HCT116 (cell line): ENCODE measurements around the gene TMEM135. TPM values are rescaled to one million over a fixed set of nuclear protein-coding genes. Genes with fewer than 3 reads are reported as not detected.

ENCODE experiments used
- ATAC-seq: fragments of 200-7000 bp; cut with Tn5 transposase; 2 replicates; pipeline ENCODE4 v1.9.1; 2020; ENCODE audit warnings: mild to moderate bottlenecking, moderate library complexity
- BruUV-seq: library from RNA; stranded (reverse); fragments of 400-500 nt; replicated peaks from 2 replicates; lab custom pipeline; 2021; lab: Mats Ljungman, UMichigan
- CTCF ChIA-PET: fragments of 300-600 bp; sonication (Branson Sonifier 250); formaldehyde crosslinking; loops from one replicate; lab custom pipeline; 2021; ENCODE audit warnings: antibody characterized with exemption; lab: Charles Lee
- POLR2A ChIA-PET: fragments of 300-600, 350-600 bp; sonication (Branson Sonifier 250); formaldehyde crosslinking; loops from one replicate; lab custom pipeline; 2021; ENCODE audit warnings: antibody characterized with exemption; lab: Charles Lee
- RAD21 ChIA-PET, 2 experiments: fragments of 300-600 bp; sonication (Branson Sonifier 250); formaldehyde crosslinking; loops; one replicate each; lab custom pipeline; 2023; ENCODE audit warnings: low total read pairs in 2 of 2; ENCODE audit not compliant: uncharacterized antibody in 2 of 2, unreplicated experiment in 2 of 2, low non-redundant PET in 1 of 2; lab: Charles Lee
- DNase-seq: peaks from one replicate; pipeline ENCODE4 v3.0.0-alpha.2; 2010; ENCODE audit warnings: low read depth, low spot score
- H2AFZ ChIP-seq: fragments of 200-600 bp; shearing (Covaris generic), sonication (generic); 2 replicates; pipeline ENCODE4 v1.6.1; 2017; ENCODE audit warnings: low read depth, mixed run types, mixed read lengths, antibody characterized with exemption, low read length; ENCODE audit not compliant: poor library complexity, severe bottlenecking
- H3K27ac ChIP-seq: 2 replicates; pipeline ENCODE4 v1.5.1; 2012; ENCODE audit warnings: low read depth, low read length
- H3K27me3 ChIP-seq: fragments of 200-600 bp; sonication (generic); 2 replicates; pipeline ENCODE4 v1.6.1; 2016; ENCODE audit warnings: mixed run types, low read length, mixed read lengths; ENCODE audit not compliant: insufficient read depth
- H3K36me3 ChIP-seq, 2 experiments: fragments of 200-500 bp in 1 of 2; fragments of 200-600 bp in 1 of 2; sonication (Bioruptor generic) in 1 of 2; sonication (generic) in 1 of 2; 2 replicates each; pipeline versions ENCODE4 v1.5.1 to v1.6.1; 2014 to 2016; ENCODE audit warnings: low read length in 2 of 2, inconsistent platforms in 1 of 2, mixed read lengths in 1 of 2, mixed run types in 1 of 2; ENCODE audit not compliant: insufficient read depth in 2 of 2, control insufficient read depth in 1 of 2
- H3K4me1 ChIP-seq, 2 experiments: fragments of 200-600 bp in 1 of 2; sonication (generic) in 1 of 2; 2 replicates each; pipeline versions ENCODE4 v1.5.1 to v1.6.1; 2012 to 2017; ENCODE audit warnings: low read length in 2 of 2, inconsistent platforms in 1 of 2, mild to moderate bottlenecking in 1 of 2, mixed read lengths in 1 of 2, mixed run types in 1 of 2, moderate library complexity in 1 of 2; ENCODE audit not compliant: insufficient read depth in 2 of 2, control insufficient read depth in 1 of 2
- H3K4me2 ChIP-seq: fragments of 200-600 bp; sonication (generic); 2 replicates; pipeline ENCODE4 v1.6.1; 2017; ENCODE audit warnings: mixed run types, low read length, mixed read lengths
- H3K4me3 ChIP-seq, 2 experiments: fragments of 200-600 bp in 1 of 2; sonication (generic) in 1 of 2; replicated peaks in 1 of 2; 2 replicates each; pipeline ENCODE4 v1.5.1; 2011 to 2016; ENCODE audit warnings: low read length in 2 of 2, control low read depth in 1 of 2, low read depth in 1 of 2, mild to moderate bottlenecking in 1 of 2, mixed read lengths in 1 of 2, mixed run types in 1 of 2
- H3K79me2 ChIP-seq: fragments of 200-600 bp; sonication (generic); 2 replicates; pipeline ENCODE4 v1.6.1; 2017; ENCODE audit warnings: mild to moderate bottlenecking, mixed run types, low read length, moderate library complexity, mixed read lengths; ENCODE audit not compliant: insufficient read depth
- H3K9ac ChIP-seq: fragments of 200-600 bp; sonication (generic); 2 replicates; pipeline ENCODE4 v1.6.1; 2016; ENCODE audit warnings: low read length, mixed read lengths
- H3K9me2 ChIP-seq: fragments of 200-600 bp; sonication (generic), shearing (Covaris generic); 2 replicates; pipeline ENCODE4 v1.6.1; 2017; ENCODE audit warnings: mixed run types, mild to moderate bottlenecking, moderate library complexity; ENCODE audit not compliant: insufficient read depth
- H3K9me3 ChIP-seq, 2 experiments: fragments of 200-500 bp in 1 of 2; fragments of 200-600 bp in 1 of 2; sonication (Bioruptor generic) in 1 of 2; sonication (generic) in 1 of 2; 2 replicates each; pipeline ENCODE4 v1.6.1; 2014 to 2017; ENCODE audit warnings: low read length in 2 of 2, mixed read lengths in 2 of 2, inconsistent platforms in 1 of 2, low read depth in 1 of 2, mild to moderate bottlenecking in 1 of 2, mixed run types in 1 of 2, moderate library complexity in 1 of 2; ENCODE audit not compliant: control insufficient read depth in 1 of 2, insufficient read depth in 1 of 2
- H4K20me1 ChIP-seq: fragments of 200-600 bp; sonication (generic), shearing (Covaris generic); 2 replicates; pipeline ENCODE4 v1.6.1; 2017; ENCODE audit warnings: mixed run types, mild to moderate bottlenecking, moderate library complexity; ENCODE audit not compliant: insufficient read depth
- CEBPB ChIP-seq: IDR thresholded peaks from 2 replicates; pipeline ENCODE4 v1.6.1; 2012; ENCODE audit warnings: low read depth
- CTCF ChIP-seq, 3 experiments: fragments of 200-600 bp in 1 of 3; sonication (generic) in 1 of 3; IDR thresholded peaks in 2 of 3; conservative IDR thresholded peaks in 1 of 3; 2 replicates each; pipeline ENCODE4 v1.5.1; 2012 to 2017; ENCODE audit warnings: low read depth in 2 of 3, low read length in 2 of 3, antibody characterized with exemption in 1 of 3, borderline replicate concordance in 1 of 3, control low read depth in 1 of 3, mild to moderate bottlenecking in 1 of 3, mixed read lengths in 1 of 3, mixed run types in 1 of 3, moderate library complexity in 1 of 3; ENCODE audit not compliant: insufficient read depth in 1 of 3
- EGR1 ChIP-seq: IDR thresholded peaks from 2 replicates; pipeline ENCODE4 v1.6.1; 2012; ENCODE audit warnings: low read depth
- ELF1 ChIP-seq: IDR thresholded peaks from 2 replicates; pipeline ENCODE4 v1.6.1; 2012; ENCODE audit warnings: low read depth, borderline replicate concordance
- FOSL1 ChIP-seq: IDR thresholded peaks from 2 replicates; pipeline ENCODE4 v1.6.1; 2012; ENCODE audit warnings: low read depth
- JUND ChIP-seq: IDR thresholded peaks from 2 replicates; pipeline ENCODE4 v1.6.1; 2012
- MAX ChIP-seq: IDR thresholded peaks from 2 replicates; pipeline ENCODE4 v1.6.1; 2012
- POLR2A ChIP-seq: IDR thresholded peaks from 2 replicates; pipeline ENCODE4 v1.7.0; 2011; ENCODE audit warnings: borderline replicate concordance; ENCODE audit not compliant: insufficient read depth, insufficient read length; ENCODE audit errors: extremely low read depth
- POLR2AphosphoS5 ChIP-seq: IDR thresholded peaks from 2 replicates; pipeline ENCODE4 v1.6.1; 2011; ENCODE audit warnings: mild to moderate bottlenecking, low read depth, low read length, moderate library complexity
- RAD21 ChIP-seq: IDR thresholded peaks from 2 replicates; pipeline ENCODE4 v1.6.1; 2012; ENCODE audit warnings: low read depth, mild to moderate bottlenecking
- REST ChIP-seq: IDR thresholded peaks from 2 replicates; pipeline ENCODE4 v1.6.1; 2012; ENCODE audit warnings: low read depth
- SIN3A ChIP-seq: IDR thresholded peaks from 2 replicates; pipeline ENCODE4 v1.6.1; 2012; ENCODE audit warnings: low read depth
- SP1 ChIP-seq: IDR thresholded peaks from 2 replicates; pipeline ENCODE4 v1.6.1; 2012; ENCODE audit warnings: low read depth
- SRF ChIP-seq: IDR thresholded peaks from 2 replicates; pipeline ENCODE4 v1.6.1; 2012; ENCODE audit warnings: low read depth
- TCF7L2 ChIP-seq: IDR thresholded peaks from 2 replicates; pipeline ENCODE4 v1.7.0; 2011; ENCODE audit warnings: borderline replicate concordance, inconsistent platforms; ENCODE audit not compliant: insufficient read depth, insufficient read length; ENCODE audit errors: extremely low read depth
- YY1 ChIP-seq: IDR thresholded peaks from 2 replicates; pipeline ENCODE4 v1.6.1; 2011; ENCODE audit warnings: low read length, low read depth, moderate library complexity, mild to moderate bottlenecking; ENCODE audit not compliant: insufficient replicate concordance; ENCODE audit errors: extremely low read depth
- ZBTB33 ChIP-seq: IDR thresholded peaks from 2 replicates; pipeline ENCODE4 v1.6.1; 2011; ENCODE audit warnings: mild to moderate bottlenecking, low read length, moderate library complexity; ENCODE audit not compliant: insufficient replicate concordance; ENCODE audit errors: extremely low read depth
- intact Hi-C: fragments of 100-400 bp; cut with micrococcal nuclease; formaldehyde crosslinking; loops from 2 replicates; pipeline ENCODE4 v1.10.0; 2022
- total RNA-seq: library from RNA; stranded (reverse); gene quantifications from one replicate; pipeline ENCODE4 v1.2.1, GENCODE V29; 2021; ENCODE audit not compliant: unreplicated experiment

TMEM135 gene
- total RNA-seq, 1 experiment from 2014 or later, result 50.6 TPM

- RAD21 ChIA-PET, result no interaction called here
These were observed 26.2 kb downstream of the TMEM135 start for GRCh38 chr11:87063982-87064381.

More at GRCh38 chr11:87063982-87064381, 26.2 kb downstream of the TMEM135 start:
- Histone ChIP-seq H3K36me3 (no peaks in the 10 kb centered on the region), H3K4me3 (no peak overlapping the region), H3K4me1 (peaks cover 0 to 7% of the 10 kb centered on the region in 2 experiments; a peak in 1 of 4 replicates), H3K27me3 (no peaks in the 10 kb centered on the region), H3K27ac (no peak overlapping the region), H3K9ac (no peak overlapping the region), H3K79me2 (peaks cover 59% of the 10 kb centered on the region), H2AFZ (no peak overlapping the region), H3K9me2 (no peaks in the 10 kb centered on the region), H3K4me2 (no peak overlapping the region), H4K20me1 (no peaks in the 10 kb centered on the region; the same call in 1 of the 2 replicates)
- no peak for DNase-seq
- no peak; the same call in 1 of the 2 replicates for ATAC-seq
- no TSS peak for BruUV-seq
- CTCF ChIA-PET, result no interaction called here
- TF ChIP-seq TCF7L2 (no peak), POLR2A (no peak), POLR2AphosphoS5 (no peak), MAX (no peak), YY1 (no peak), FOSL1 (no peak), SP1 (no peak), REST (no peak), JUND (no peak), EGR1 (no peak), ELF1 (no peak), RAD21 (no peak), SIN3A (no peak), ZBTB33 (no peak), CTCF (IDR thresholded peaks at IDR 0.05 in 2 of 3, conservative IDR thresholded peaks at IDR 0.05 in 1 of 3; ENCODE audit: borderline replicate concordance in 1 of 3, insufficient read depth in 1 of 3, low read depth in 2 of 3, low read length in 2 of 3) (no peak), SRF (no peak), CEBPB (no peak)
- TF ChIP-seq, all 23 proteins: peak for 0
- POLR2A ChIA-PET, result no interaction called here
- no peaks in the 10 kb centered on the region for H3K9me3 ChIP-seq
- intact Hi-C loops, result no loop called here
